ENCODE results near the gene MAP3K14.

MAP3K14 gene

DNA sequence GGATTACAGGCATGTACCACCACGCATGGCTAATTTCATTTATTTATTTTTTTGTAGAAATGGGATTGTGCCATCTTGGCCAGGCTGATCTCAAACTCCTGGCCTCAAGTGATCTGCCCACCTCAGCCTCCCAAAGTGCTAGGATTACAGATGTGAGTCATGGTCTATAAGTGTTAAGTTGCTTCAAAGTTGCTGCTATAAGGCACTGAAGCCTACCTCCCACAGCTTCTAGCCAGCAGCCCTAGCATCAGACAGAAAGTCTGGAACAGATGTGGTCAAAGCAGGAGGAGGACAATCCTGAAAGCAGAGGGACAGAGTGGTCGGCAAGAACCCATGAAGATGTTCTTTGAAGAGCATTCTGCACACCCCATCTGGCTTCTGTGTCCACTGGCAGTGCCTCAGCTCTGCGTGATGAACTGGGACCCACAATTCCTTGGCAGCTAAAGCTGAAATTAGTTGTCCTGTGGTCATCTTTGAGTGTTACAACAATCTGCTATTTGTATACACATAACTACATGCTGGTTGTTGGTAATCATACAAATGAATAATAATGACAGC, 11.2 kb downstream of the MAP3K14 start:
- TF ChIP-seq EP300 (IDR thresholded peaks at IDR 0.05; ENCODE audit: borderline replicate concordance) (no peak), NFIC (IDR thresholded peaks at IDR 0.05) (no peak), MAX (IDR thresholded peaks at IDR 0.05) (no peak), TEAD4 (IDR thresholded peaks at IDR 0.05) (no peak), ZBTB7A (IDR thresholded peaks at IDR 0.05; ENCODE audit: low read depth) (no peak), CREB1 (IDR thresholded peaks at IDR 0.05; ENCODE audit: low read depth) (no peak), TAF1 (IDR thresholded peaks at IDR 0.05; ENCODE audit: low read depth) (no peak), YY1 (IDR thresholded peaks at IDR 0.05; ENCODE audit: low read depth) (no peak), EGR1 (IDR thresholded peaks at IDR 0.05) (no peak), USF1 (IDR thresholded peaks at IDR 0.05) (no peak)
- TF ChIP-seq, protein P1, sequence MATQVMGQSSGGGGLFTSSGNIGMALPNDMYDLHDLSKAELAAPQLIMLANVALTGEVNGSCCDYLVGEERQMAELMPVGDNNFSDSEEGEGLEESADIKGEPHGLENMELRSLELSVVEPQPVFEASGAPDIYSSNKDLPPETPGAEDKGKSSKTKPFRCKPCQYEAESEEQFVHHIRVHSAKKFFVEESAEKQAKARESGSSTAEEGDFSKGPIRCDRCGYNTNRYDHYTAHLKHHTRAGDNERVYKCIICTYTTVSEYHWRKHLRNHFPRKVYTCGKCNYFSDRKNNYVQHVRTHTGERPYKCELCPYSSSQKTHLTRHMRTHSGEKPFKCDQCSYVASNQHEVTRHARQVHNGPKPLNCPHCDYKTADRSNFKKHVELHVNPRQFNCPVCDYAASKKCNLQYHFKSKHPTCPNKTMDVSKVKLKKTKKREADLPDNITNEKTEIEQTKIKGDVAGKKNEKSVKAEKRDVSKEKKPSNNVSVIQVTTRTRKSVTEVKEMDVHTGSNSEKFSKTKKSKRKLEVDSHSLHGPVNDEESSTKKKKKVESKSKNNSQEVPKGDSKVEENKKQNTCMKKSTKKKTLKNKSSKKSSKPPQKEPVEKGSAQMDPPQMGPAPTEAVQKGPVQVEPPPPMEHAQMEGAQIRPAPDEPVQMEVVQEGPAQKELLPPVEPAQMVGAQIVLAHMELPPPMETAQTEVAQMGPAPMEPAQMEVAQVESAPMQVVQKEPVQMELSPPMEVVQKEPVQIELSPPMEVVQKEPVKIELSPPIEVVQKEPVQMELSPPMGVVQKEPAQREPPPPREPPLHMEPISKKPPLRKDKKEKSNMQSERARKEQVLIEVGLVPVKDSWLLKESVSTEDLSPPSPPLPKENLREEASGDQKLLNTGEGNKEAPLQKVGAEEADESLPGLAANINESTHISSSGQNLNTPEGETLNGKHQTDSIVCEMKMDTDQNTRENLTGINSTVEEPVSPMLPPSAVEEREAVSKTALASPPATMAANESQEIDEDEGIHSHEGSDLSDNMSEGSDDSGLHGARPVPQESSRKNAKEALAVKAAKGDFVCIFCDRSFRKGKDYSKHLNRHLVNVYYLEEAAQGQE (IDR thresholded peaks at IDR 0.05; ENCODE audit: low read depth), result no peak

- no peak for TF ChIP-seq ZBTB7A (IDR thresholded peaks at IDR 0.05; ENCODE audit: low read depth)
- TF ChIP-seq TAF1 (IDR thresholded peaks at IDR 0.05; ENCODE audit: low read depth), result no peak
- TF ChIP-seq MAX (IDR thresholded peaks at IDR 0.05), result no peak
- TF ChIP-seq YY1 (IDR thresholded peaks at IDR 0.05; ENCODE audit: low read depth), result no peak
Measured at GRCh38 chr17:45302649-45303173, 14.1 kb downstream of the MAP3K14 start.

DNA sequence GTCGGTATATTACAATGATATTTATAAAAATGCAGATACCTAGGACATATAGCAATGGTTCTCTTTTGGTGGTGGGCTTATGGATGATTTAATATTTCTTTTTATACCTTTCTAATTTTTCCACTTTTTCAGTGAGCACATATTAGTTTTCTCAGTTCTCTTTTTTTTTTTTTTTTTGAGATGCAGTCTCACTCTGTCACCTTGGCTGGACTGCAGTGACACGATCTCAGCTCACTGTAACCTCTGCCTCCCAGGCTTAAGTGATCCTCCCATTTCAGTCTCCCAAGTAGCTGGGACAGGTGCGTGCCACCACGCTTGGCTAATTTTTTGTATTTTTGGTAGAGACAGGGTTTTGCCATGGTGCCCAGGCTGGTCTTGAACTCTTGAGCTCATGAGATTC, 15.1 kb downstream of the MAP3K14 start:
- no peak for TF ChIP-seq EGR1 (IDR thresholded peaks at IDR 0.05)
- TF ChIP-seq FOXM1 (IDR thresholded peaks at IDR 0.05; ENCODE audit: borderline replicate concordance, low read depth), result no peak
- TF ChIP-seq TAF1 (IDR thresholded peaks at IDR 0.05; ENCODE audit: low read depth), result no peak
- TF ChIP-seq, protein P1 (IDR thresholded peaks at IDR 0.05; ENCODE audit: low read depth), result no peak
- TF ChIP-seq TEAD4 (IDR thresholded peaks at IDR 0.05), result no peak
- no peak for TF ChIP-seq CEBPB (IDR thresholded peaks at IDR 0.05)
- no peak for TF ChIP-seq ZBTB7A (IDR thresholded peaks at IDR 0.05; ENCODE audit: low read depth)
- TF ChIP-seq TCF12 (IDR thresholded peaks at IDR 0.05; ENCODE audit: low read depth), result no peak
- TF ChIP-seq RAD21 (IDR thresholded peaks at IDR 0.05; ENCODE audit: low read depth), result no peak

- no peak for TF ChIP-seq CREB1 (IDR thresholded peaks at IDR 0.05; ENCODE audit: low read depth)
- no peak for TF ChIP-seq CEBPB (IDR thresholded peaks at IDR 0.05)
- no peak for TF ChIP-seq TEAD4 (IDR thresholded peaks at IDR 0.05)
- TF ChIP-seq EP300 (IDR thresholded peaks at IDR 0.05; ENCODE audit: borderline replicate concordance), result no peak
- no peak for TF ChIP-seq USF1 (IDR thresholded peaks at IDR 0.05)
- TF ChIP-seq TAF1 (IDR thresholded peaks at IDR 0.05; ENCODE audit: low read depth), result no peak
Measured at GRCh38 chr17:45300060-45300751, 16.6 kb downstream of the MAP3K14 start.

- TF ChIP-seq, protein P1 (IDR thresholded peaks at IDR 0.05; ENCODE audit: low read depth), result no peak
- TF ChIP-seq YY1 (IDR thresholded peaks at IDR 0.05; ENCODE audit: low read depth) (no peak), NFIC (IDR thresholded peaks at IDR 0.05) (no peak), TCF12 (IDR thresholded peaks at IDR 0.05; ENCODE audit: low read depth) (no peak), EGR1 (IDR thresholded peaks at IDR 0.05) (no peak), FOXM1 (IDR thresholded peaks at IDR 0.05; ENCODE audit: borderline replicate concordance, low read depth) (no peak), MAX (IDR thresholded peaks at IDR 0.05) (no peak), RAD21 (IDR thresholded peaks at IDR 0.05; ENCODE audit: low read depth) (no peak), EP300 (IDR thresholded peaks at IDR 0.05; ENCODE audit: borderline replicate concordance) (no peak), ZBTB7A (IDR thresholded peaks at IDR 0.05; ENCODE audit: low read depth) (no peak), CEBPB (IDR thresholded peaks at IDR 0.05) (no peak), TEAD4 (IDR thresholded peaks at IDR 0.05) (no peak), USF1 (IDR thresholded peaks at IDR 0.05) (no peak), CREB1 (IDR thresholded peaks at IDR 0.05; ENCODE audit: low read depth) (no peak)
Measured at GRCh38 chr17:45299361-45299760, 17.5 kb downstream of the MAP3K14 start.

All from Ishikawa (cell line).